Measurements from ENCODE around the gene INO80E. TPM values are rescaled to one million over a fixed set of nuclear protein-coding genes. Genes with fewer than 3 reads are reported as not detected.

INO80E gene
- total RNA-seq, 4 donors from 2014 or later, result 46.6 to 85.8 (median 75.9) TPM

- no peak for DNase-seq
- TF ChIP-seq POLR2A (IDR thresholded peaks at IDR 0.05), result no peak
- no peak for TF ChIP-seq CTCF (IDR thresholded peaks at IDR 0.05)
- H3K27ac ChIP-seq, result no peak overlapping the region
- H3K9me3 ChIP-seq, result no peaks in the 10 kb centered on the region
- H3K4me1 ChIP-seq, result peaks cover 0 to 9% (median 8%) of the 10 kb centered on the region in 4 donors
- H3K4me3 ChIP-seq, result no peak overlapping the region
- H3K27me3 ChIP-seq, result peaks cover 0 to 16% of the 10 kb centered on the region in 2 donors
- peaks cover 0 to 10% (median 0%) of the 10 kb centered on the region in 3 donors for H3K36me3 ChIP-seq
Observed at GRCh38 chr16:30006095-30006473, 10.0 kb downstream of the INO80E start.

- Histone ChIP-seq H3K4me1 (peaks cover 0 to 16% (median 13%) of the 10 kb centered on the region in 4 donors), H3K27ac (no peak overlapping the region), H3K4me3 (no peak overlapping the region), H3K9me3 (no peaks in the 10 kb centered on the region), H3K27me3 (peaks cover 0 to 23% of the 10 kb centered on the region in 2 donors), H3K36me3 (peaks cover 0 to 3% (median 0%) of the 10 kb centered on the region in 3 donors)
- TF ChIP-seq POLR2A (IDR thresholded peaks at IDR 0.05) (no peak), CTCF (IDR thresholded peaks at IDR 0.05) (no peak)
- no peak for DNase-seq
Observed at GRCh38 chr16:30006659-30007377, 10.8 kb downstream of the INO80E start.

GRCh38 chr16:30007378-30007895, 11.4 kb downstream of the INO80E start:
- Histone ChIP-seq H3K36me3 (no peaks in the 10 kb centered on the region), H3K9me3 (no peaks in the 10 kb centered on the region), H3K4me3 (no peak overlapping the region), H3K27me3 (peaks cover 0 to 27% of the 10 kb centered on the region in 2 donors), H3K4me1 (peaks cover 0 to 16% (median 13%) of the 10 kb centered on the region in 4 donors), H3K27ac (no peak overlapping the region)
- no peak for DNase-seq
- no peak for TF ChIP-seq POLR2A (IDR thresholded peaks at IDR 0.05)
- TF ChIP-seq CTCF (IDR thresholded peaks at IDR 0.05), result no peak

- H3K4me3 ChIP-seq, result no peak overlapping the region
- no peak for DNase-seq
- H3K36me3 ChIP-seq, result no peaks in the 10 kb centered on the region
- H3K27me3 ChIP-seq, result peaks cover 0 to 27% of the 10 kb centered on the region in 2 donors
- peaks cover 0 to 16% (median 13%) of the 10 kb centered on the region in 4 donors for H3K4me1 ChIP-seq
- H3K9me3 ChIP-seq, result no peaks in the 10 kb centered on the region
- TF ChIP-seq POLR2A (IDR thresholded peaks at IDR 0.05), result no peak
- TF ChIP-seq CTCF (IDR thresholded peaks at IDR 0.05), result no peak
- no peak overlapping the region for H3K27ac ChIP-seq
Observed at GRCh38 chr16:30009085-30009862, 13.2 kb downstream of the INO80E start.

- TF ChIP-seq POLR2A (IDR thresholded peaks at IDR 0.05) (no peak), CTCF (IDR thresholded peaks at IDR 0.05) (no peak)
- Histone ChIP-seq H3K27ac (no peak overlapping the region), H3K27me3 (peaks cover 0 to 27% of the 10 kb centered on the region in 2 donors), H3K9me3 (no peaks in the 10 kb centered on the region), H3K4me1 (peaks cover 0 to 16% (median 13%) of the 10 kb centered on the region in 4 donors), H3K36me3 (no peaks in the 10 kb centered on the region), H3K4me3 (peak overlapping the region in 3 of 4 donors; percentile 48)
- DNase-seq, result no peak
Observed at GRCh38 chr16:30009990-30010843, 14.2 kb downstream of the INO80E start.
